Measurements from ENCODE around the gene NAB2.
"Not testable (repeated sequence)": the region's sequence is repeated elsewhere in the genome, so short reads cannot be mapped to it uniquely, and the experiment has no call there.

NAB2 gene

GRCh38 chr12:57055824-57056223 lies 33.1 kb upstream of the NAB2 start:
- Histone ChIP-seq H3K4me1 (ENCODE audit: insufficient read depth, insufficient read length) (no peaks in the 10 kb centered on the region), H3K4me3 (ENCODE audit: insufficient read length, low read depth) (no peak overlapping the region), H3K9ac (ENCODE audit: insufficient read length, low read depth) (no peak overlapping the region), H3K27me3 (ENCODE audit: insufficient read depth, insufficient read length) (no peaks in the 10 kb centered on the region), H3K36me3 (ENCODE audit: insufficient read depth, insufficient read length, low read length) (peaks cover 50% of the 10 kb centered on the region), H3K9me3 (ENCODE audit: insufficient read depth, low read length) (no peaks in the 10 kb centered on the region)
- no peak for DNase-seq (ENCODE audit: low read depth, low spot score)
- no peak for TF ChIP-seq YY1 (IDR thresholded peaks at IDR 0.05; ENCODE audit: insufficient read depth, insufficient read length)
- no peak for TF ChIP-seq ZNF274 (IDR thresholded peaks at IDR 0.05; ENCODE audit: low read depth, low read length)
- no peak for TF ChIP-seq SUZ12 (IDR thresholded peaks at IDR 0.05; ENCODE audit: extremely low read depth, insufficient read depth, insufficient read length)

- no peak for DNase-seq (ENCODE audit: low read depth, low spot score)
- H3K4me1 ChIP-seq (ENCODE audit: insufficient read depth, insufficient read length) = no peaks in the 10 kb centered on the region
- peaks cover 58% of the 10 kb centered on the region for H3K36me3 ChIP-seq (ENCODE audit: insufficient read depth, insufficient read length, low read length)
- H3K9ac ChIP-seq (ENCODE audit: insufficient read length, low read depth) = no peak overlapping the region
- TF ChIP-seq ZNF274 (IDR thresholded peaks at IDR 0.05; ENCODE audit: low read depth, low read length) = no peak
- TF ChIP-seq SUZ12 (IDR thresholded peaks at IDR 0.05; ENCODE audit: extremely low read depth, insufficient read depth, insufficient read length) = no peak
- no peak for TF ChIP-seq YY1 (IDR thresholded peaks at IDR 0.05; ENCODE audit: insufficient read depth, insufficient read length)
- H3K9me3 ChIP-seq (ENCODE audit: insufficient read depth, low read length) = no peaks in the 10 kb centered on the region
- H3K27me3 ChIP-seq (ENCODE audit: insufficient read depth, insufficient read length) = no peaks in the 10 kb centered on the region
- H3K4me3 ChIP-seq (ENCODE audit: insufficient read length, low read depth) = no peak overlapping the region
Measured at GRCh38 chr12:57057067-57057751, 31.7 kb upstream of the NAB2 start.

GRCh38 chr12:57058454-57058853 lies 30.5 kb upstream of the NAB2 start:
- no peaks in the 10 kb centered on the region for H3K27me3 ChIP-seq (ENCODE audit: insufficient read depth, insufficient read length)
- DNase-seq (ENCODE audit: low read depth, low spot score) = no peak
- no peaks in the 10 kb centered on the region for H3K9me3 ChIP-seq (ENCODE audit: insufficient read depth, low read length)
- H3K9ac ChIP-seq (ENCODE audit: insufficient read length, low read depth) = no peak overlapping the region
- H3K4me1 ChIP-seq (ENCODE audit: insufficient read depth, insufficient read length) = no peaks in the 10 kb centered on the region
- TF ChIP-seq YY1 (IDR thresholded peaks at IDR 0.05; ENCODE audit: insufficient read depth, insufficient read length) (no peak), SUZ12 (IDR thresholded peaks at IDR 0.05; ENCODE audit: extremely low read depth, insufficient read depth, insufficient read length) (no peak), ZNF274 (IDR thresholded peaks at IDR 0.05; ENCODE audit: low read depth, low read length) (no peak)
- no peak overlapping the region for H3K4me3 ChIP-seq (ENCODE audit: insufficient read length, low read depth)
- H3K36me3 ChIP-seq (ENCODE audit: insufficient read depth, insufficient read length, low read length) = peaks cover 67% of the 10 kb centered on the region

GRCh38 chr12:57063991-57064685 lies 24.8 kb upstream of the NAB2 start:
- no peak overlapping the region for H3K4me3 ChIP-seq (ENCODE audit: insufficient read length, low read depth)
- no peak overlapping the region for H3K9ac ChIP-seq (ENCODE audit: insufficient read length, low read depth)
- DNase-seq (ENCODE audit: low read depth, low spot score) = no peak

GRCh38 chr12:57066245-57066644 lies 22.7 kb upstream of the NAB2 start:
- DNase-seq (ENCODE audit: low read depth, low spot score) = no peak
- Histone ChIP-seq H3K36me3 (ENCODE audit: insufficient read depth, insufficient read length, low read length) (peaks cover 77% of the 10 kb centered on the region), H3K4me3 (ENCODE audit: insufficient read length, low read depth) (no peak overlapping the region), H3K9ac (ENCODE audit: insufficient read length, low read depth) (no peak overlapping the region), H3K4me1 (ENCODE audit: insufficient read depth, insufficient read length) (no peaks in the 10 kb centered on the region), H3K9me3 (ENCODE audit: insufficient read depth, low read length) (no peaks in the 10 kb centered on the region), H3K27me3 (ENCODE audit: insufficient read depth, insufficient read length) (no peaks in the 10 kb centered on the region)
- TF ChIP-seq YY1 (IDR thresholded peaks at IDR 0.05; ENCODE audit: insufficient read depth, insufficient read length) (no peak), SUZ12 (IDR thresholded peaks at IDR 0.05; ENCODE audit: extremely low read depth, insufficient read depth, insufficient read length) (no peak), ZNF274 (IDR thresholded peaks at IDR 0.05; ENCODE audit: low read depth, low read length) (no peak)

More at GRCh38 chr12:57063991-57064685, 24.8 kb upstream of the NAB2 start:
- H3K4me1 ChIP-seq (ENCODE audit: insufficient read depth, insufficient read length) = no peaks in the 10 kb centered on the region
- no peaks in the 10 kb centered on the region for H3K9me3 ChIP-seq (ENCODE audit: insufficient read depth, low read length)
- H3K27me3 ChIP-seq (ENCODE audit: insufficient read depth, insufficient read length) = no peaks in the 10 kb centered on the region
- H3K36me3 ChIP-seq (ENCODE audit: insufficient read depth, insufficient read length, low read length) = peaks cover 75% of the 10 kb centered on the region
- TF ChIP-seq ZNF274 (IDR thresholded peaks at IDR 0.05; ENCODE audit: low read depth, low read length) (no peak), SUZ12 (IDR thresholded peaks at IDR 0.05; ENCODE audit: extremely low read depth, insufficient read depth, insufficient read length) (no peak), YY1 (IDR thresholded peaks at IDR 0.05; ENCODE audit: insufficient read depth, insufficient read length) (no peak)

GRCh38 chr12:57069523-57069922 lies 19.4 kb upstream of the NAB2 start:
- H3K36me3 ChIP-seq (ENCODE audit: insufficient read depth, insufficient read length, low read length) = peaks cover 71% of the 10 kb centered on the region
- TF ChIP-seq YY1 (IDR thresholded peaks at IDR 0.05; ENCODE audit: insufficient read depth, insufficient read length) (no peak), SUZ12 (IDR thresholded peaks at IDR 0.05; ENCODE audit: extremely low read depth, insufficient read depth, insufficient read length) (no peak), ZNF274 (IDR thresholded peaks at IDR 0.05; ENCODE audit: low read depth, low read length) (no peak)
- no peaks in the 10 kb centered on the region for H3K27me3 ChIP-seq (ENCODE audit: insufficient read depth, insufficient read length)
- DNase-seq (ENCODE audit: low read depth, low spot score) = no peak
- no peaks in the 10 kb centered on the region for H3K9me3 ChIP-seq (ENCODE audit: insufficient read depth, low read length)
- no peak overlapping the region for H3K9ac ChIP-seq (ENCODE audit: insufficient read length, low read depth)
- no peak overlapping the region for H3K4me3 ChIP-seq (ENCODE audit: insufficient read length, low read depth)
- H3K4me1 ChIP-seq (ENCODE audit: insufficient read depth, insufficient read length) = no peaks in the 10 kb centered on the region

- Histone ChIP-seq H3K9ac (ENCODE audit: insufficient read length, low read depth) (no peak overlapping the region), H3K4me3 (ENCODE audit: insufficient read length, low read depth) (no peak overlapping the region), H3K27me3 (ENCODE audit: insufficient read depth, insufficient read length) (no peaks in the 10 kb centered on the region), H3K4me1 (ENCODE audit: insufficient read depth, insufficient read length) (no peaks in the 10 kb centered on the region), H3K9me3 (ENCODE audit: insufficient read depth, low read length) (no peaks in the 10 kb centered on the region), H3K36me3 (ENCODE audit: insufficient read depth, insufficient read length, low read length) (peaks cover 62% of the 10 kb centered on the region)
- no peak for TF ChIP-seq SUZ12 (IDR thresholded peaks at IDR 0.05; ENCODE audit: extremely low read depth, insufficient read depth, insufficient read length)
- TF ChIP-seq YY1 (IDR thresholded peaks at IDR 0.05; ENCODE audit: insufficient read depth, insufficient read length) = no peak
- no peak for TF ChIP-seq ZNF274 (IDR thresholded peaks at IDR 0.05; ENCODE audit: low read depth, low read length)
- DNase-seq (ENCODE audit: low read depth, low spot score) = no peak
Measured at GRCh38 chr12:57072661-57073060, 16.3 kb upstream of the NAB2 start.

GRCh38 chr12:57073566-57074450 lies 15.1 kb upstream of the NAB2 start:
- H3K4me3 ChIP-seq (ENCODE audit: insufficient read length, low read depth) = not testable (repeated sequence)
- H3K36me3 ChIP-seq (ENCODE audit: insufficient read depth, insufficient read length, low read length) = peaks cover 51% of the 10 kb centered on the region

More at GRCh38 chr12:57073566-57074450, 15.1 kb upstream of the NAB2 start:
- H3K9ac ChIP-seq (ENCODE audit: insufficient read length, low read depth); H3K27me3 ChIP-seq (ENCODE audit: insufficient read depth, insufficient read length); DNase-seq (ENCODE audit: low read depth, low spot score); H3K4me1 ChIP-seq (ENCODE audit: insufficient read depth, insufficient read length); H3K9me3 ChIP-seq (ENCODE audit: insufficient read depth, low read length): not testable (repeated sequence)

Data from NT2/D1 (cell line).